BLaER1 (cell line): ENCODE results near the gene WBP2.

Experiments
- H3K27ac ChIP-seq: shearing (Covaris generic); formaldehyde crosslinking; 2 replicates; pipeline ENCODE4 v1.8.1; 2022
- H3K27me3 ChIP-seq: shearing (Covaris generic); formaldehyde crosslinking; 2 replicates; pipeline ENCODE4 v1.8.1; 2022
- H3K36me3 ChIP-seq: shearing (Covaris generic); formaldehyde crosslinking; 2 replicates; pipeline ENCODE4 v1.8.1; 2022
- H3K4me1 ChIP-seq: shearing (Covaris generic); formaldehyde crosslinking; 2 replicates; pipeline ENCODE4 v1.8.1; 2022
- H3K4me2 ChIP-seq: shearing (Covaris generic); formaldehyde crosslinking; 2 replicates; pipeline ENCODE4 v1.8.1; 2022
- H3K4me3 ChIP-seq: shearing (Covaris generic); formaldehyde crosslinking; 2 replicates; pipeline ENCODE4 v1.8.1; 2022
- H3K9ac ChIP-seq: shearing (Covaris generic); formaldehyde crosslinking; 2 replicates; pipeline ENCODE4 v1.8.1; 2022
- H3K9me3 ChIP-seq: shearing (Covaris generic); formaldehyde crosslinking; 2 replicates; pipeline ENCODE4 v1.8.1; 2022
- H4K20me1 ChIP-seq: shearing (Covaris generic); formaldehyde crosslinking; 2 replicates; pipeline ENCODE4 v1.8.1; 2022
- Cebpa-rat ChIP-seq: shearing (Covaris generic); IDR thresholded peaks from 2 replicates; pipeline ENCODE4 v1.8.1; 2022

WBP2 gene

GRCh38 chr17:75846692-75847613, 8.2 kb downstream of the WBP2 start:
- no peaks in the 10 kb centered on the region for H3K27me3 ChIP-seq
- no peak for TF ChIP-seq Cebpa-rat
- peaks cover 68% of the 10 kb centered on the region for H3K4me1 ChIP-seq
- no peaks in the 10 kb centered on the region for H4K20me1 ChIP-seq
- peak overlapping the region; percentile 97 for H3K4me2 ChIP-seq
- H3K9me3 ChIP-seq = no peaks in the 10 kb centered on the region
- peak overlapping the region; percentile 95 for H3K27ac ChIP-seq
- H3K36me3 ChIP-seq = peaks cover 72% of the 10 kb centered on the region
- H3K9ac ChIP-seq = peak overlapping the region; percentile 81
- H3K4me3 ChIP-seq = no peak overlapping the region

- Histone ChIP-seq H3K9ac (peak overlapping the region; percentile 81), H4K20me1 (no peaks in the 10 kb centered on the region), H3K27me3 (no peaks in the 10 kb centered on the region), H3K4me1 (peaks cover 69% of the 10 kb centered on the region), H3K36me3 (peaks cover 66% of the 10 kb centered on the region), H3K4me2 (peak overlapping the region; percentile 97), H3K9me3 (no peaks in the 10 kb centered on the region), H3K4me3 (0 out of 2 replicates have a peak overlapping the region, but pooled peaks have one; percentile 7), H3K27ac (peak overlapping the region; percentile 95)
- no peak for TF ChIP-seq Cebpa-rat
These were observed 9.0 kb downstream of the WBP2 start for GRCh38 chr17:75845933-75846691.

GRCh38 chr17:75845058-75845711, 9.9 kb downstream of the WBP2 start:
- Histone ChIP-seq H3K9ac (peak overlapping the region; percentile 81), H3K27ac (peak overlapping the region; percentile 95), H3K4me1 (peaks cover 75% of the 10 kb centered on the region), H3K4me3 (peak overlapping the region; percentile 74), H3K27me3 (no peaks in the 10 kb centered on the region), H3K36me3 (peaks cover 65% of the 10 kb centered on the region), H4K20me1 (no peaks in the 10 kb centered on the region), H3K9me3 (no peaks in the 10 kb centered on the region), H3K4me2 (peak overlapping the region; percentile 97)
- TF ChIP-seq Cebpa-rat = no peak

GRCh38 chr17:75844530-75845057, 10.5 kb downstream of the WBP2 start:
- Histone ChIP-seq H3K4me3 (peak overlapping the region; percentile 74), H3K4me2 (peak overlapping the region; percentile 97), H3K4me1 (peaks cover 75% of the 10 kb centered on the region), H3K27me3 (no peaks in the 10 kb centered on the region), H3K9ac (peak overlapping the region; percentile 88), H3K27ac (peak overlapping the region; percentile 95), H3K9me3 (no peaks in the 10 kb centered on the region), H3K36me3 (peaks cover 65% of the 10 kb centered on the region), H4K20me1 (no peaks in the 10 kb centered on the region)
- TF ChIP-seq Cebpa-rat = no peak

- Histone ChIP-seq H3K4me2 (peak within 1 kb of the TSS; percentile 97), H3K9me3 (no peaks in the 10 kb centered on the region), H3K27ac (peak within 1 kb of the TSS; percentile 95), H3K9ac (peak within 1 kb of the TSS; percentile 88), H4K20me1 (no peaks in the 10 kb centered on the region), H3K36me3 (peaks cover 65% of the 10 kb centered on the region), H3K4me3 (peak within 1 kb of the TSS; percentile 74), H3K27me3 (no peaks in the 10 kb centered on the region), H3K4me1 (peaks cover 68% of the 10 kb centered on the region)
- TF ChIP-seq Cebpa-rat = no peak
These were observed 11.3 kb downstream of the WBP2 start, which contains the start of gene UNC13D for GRCh38 chr17:75843577-75844529. Gene UNC13D, minus strand, starts transcription at chr17:75844404. Its CDS starts 67 bp downstream, at chr17:75844337.

GRCh38 chr17:75842963-75843576, 12.1 kb downstream of the WBP2 start:
- no peaks in the 10 kb centered on the region for H4K20me1 ChIP-seq
- H3K4me3 ChIP-seq = peak overlapping the region; percentile 74
- H3K9ac ChIP-seq = peak overlapping the region; percentile 88
- H3K27ac ChIP-seq = peak overlapping the region; percentile 95
- H3K9me3 ChIP-seq = no peaks in the 10 kb centered on the region
- peaks cover 72% of the 10 kb centered on the region for H3K4me1 ChIP-seq
- H3K4me2 ChIP-seq = peak overlapping the region; percentile 97
- H3K27me3 ChIP-seq = no peaks in the 10 kb centered on the region
- no peak for TF ChIP-seq Cebpa-rat
- H3K36me3 ChIP-seq = peaks cover 63% of the 10 kb centered on the region

GRCh38 chr17:75842411-75842810, 12.7 kb downstream of the WBP2 start:
- no peak for TF ChIP-seq Cebpa-rat
- Histone ChIP-seq H3K9me3 (no peaks in the 10 kb centered on the region), H3K4me1 (peaks cover 72% of the 10 kb centered on the region), H4K20me1 (no peaks in the 10 kb centered on the region), H3K27ac (peak overlapping the region; percentile 95), H3K27me3 (no peaks in the 10 kb centered on the region), H3K4me2 (peak overlapping the region; percentile 97), H3K9ac (peak overlapping the region; percentile 88), H3K36me3 (peaks cover 63% of the 10 kb centered on the region), H3K4me3 (peak overlapping the region; percentile 74)

GRCh38 chr17:75840799-75841164, 14.4 kb downstream of the WBP2 start:
- Histone ChIP-seq H3K36me3 (peaks cover 54% of the 10 kb centered on the region), H3K9ac (no peak overlapping the region), H4K20me1 (no peaks in the 10 kb centered on the region), H3K4me1 (peaks cover 72% of the 10 kb centered on the region), H3K9me3 (no peaks in the 10 kb centered on the region), H3K27ac (no peak overlapping the region), H3K4me2 (no peak overlapping the region), H3K27me3 (no peaks in the 10 kb centered on the region), H3K4me3 (no peak overlapping the region)
- no peak for TF ChIP-seq Cebpa-rat
